MCF 10A (cell line): ENCODE data around the gene CLEC4G. TPM values are rescaled to one million over a fixed set of nuclear protein-coding genes. Genes with fewer than 3 reads are reported as not detected.

Source experiments
- BruUV-seq: library from RNA; stranded (reverse); fragments of 400-500 nt; replicated peaks from 2 replicates; lab custom pipeline; 2021; lab: Mats Ljungman, UMichigan
- CTCF ChIA-PET: fragments of 300-600 bp; sonication (Branson Sonifier 250); formaldehyde crosslinking; extraction: SDS; loops from one replicate; lab custom pipeline; 2021; ENCODE audit warnings: antibody characterized with exemption, inconsistent platforms; lab: Yijun Ruan, JAX
- POLR2A ChIA-PET: fragments of 300-600, 350-650 bp; sonication (Branson Sonifier 250); formaldehyde crosslinking; extraction: SDS; loops from one replicate; lab custom pipeline; 2020; ENCODE audit warnings: antibody characterized with exemption, inconsistent platforms; lab: Yijun Ruan, JAX
- DNase-seq: peaks from one replicate; pipeline ENCODE4 v3.0.0-alpha.2; 2018; ENCODE audit not compliant: unreplicated experiment
- H3K27ac Mint-ChIP-seq: one replicate; pipeline ENCODE4 v1.8.0; 2022; ENCODE audit warnings: mild to moderate bottlenecking, low read depth, mixed read lengths; ENCODE audit not compliant: unreplicated experiment
- H3K27me3 Mint-ChIP-seq: one replicate; pipeline ENCODE4 v1.8.0; 2022; ENCODE audit warnings: mixed read lengths; ENCODE audit not compliant: insufficient read depth, unreplicated experiment
- H3K36me3 Mint-ChIP-seq: one replicate; pipeline ENCODE4 v1.8.0; 2022; ENCODE audit warnings: mild to moderate bottlenecking, moderate library complexity, mixed read lengths; ENCODE audit not compliant: insufficient read depth, unreplicated experiment
- H3K4me1 Mint-ChIP-seq: one replicate; pipeline ENCODE4 v1.8.0; 2022; ENCODE audit warnings: mixed read lengths; ENCODE audit not compliant: insufficient read depth, unreplicated experiment
- H3K4me3 Mint-ChIP-seq: one replicate; pipeline ENCODE4 v1.8.0; 2022; ENCODE audit warnings: mild to moderate bottlenecking, moderate library complexity, mixed read lengths; ENCODE audit not compliant: unreplicated experiment
- H3K9me3 Mint-ChIP-seq: one replicate; pipeline ENCODE4 v1.8.0; 2022; ENCODE audit warnings: mixed read lengths; ENCODE audit not compliant: unreplicated experiment
- CTCF ChIP-seq: fragments of 200-600 bp; IDR thresholded peaks from one replicate; pipeline ENCODE4 v1.8.0; 2022; ENCODE audit warnings: antibody characterized with exemption, mild to moderate bottlenecking; ENCODE audit not compliant: unreplicated experiment
- intact Hi-C: fragments of 100-400 bp; cut with micrococcal nuclease; formaldehyde crosslinking; loops from 2 replicates; pipeline ENCODE4 v1.14.1; 2022
- total RNA-seq: library from RNA; stranded (reverse); gene quantifications from 2 replicates; pipeline ENCODE4 v1.2.3, GENCODE V29; 2022

Gene CLEC4G
- total RNA-seq, 1 experiment from 2014 or later, result not detected

GRCh38 chr19:7756258-7756657, 24.3 kb upstream of the CLEC4G start:
- BruUV-seq, result no TSS peak
- Mint-ChIP-seq H3K4me1 (peaks cover 3% of the 10 kb centered on the region), H3K27ac (no peak overlapping the region), H3K27me3 (no peaks in the 10 kb centered on the region), H3K9me3 (peaks cover 9% of the 10 kb centered on the region), H3K36me3 (no peaks in the 10 kb centered on the region), H3K4me3 (no peak overlapping the region)
- ChIA-PET CTCF (no interaction called here), POLR2A (no interaction called here)
- intact Hi-C loops, result no loop called here
- TF ChIP-seq CTCF, result no peak
- no peak for DNase-seq

- CTCF ChIA-PET, result interaction anchor here (0.7 kb wide), 1 partner anchor 9 kb away, joined by 4 read pairs; no protein-coding TSS in a partner anchor
- H3K4me3 Mint-ChIP-seq, result no peak overlapping the region
- peaks cover 7% of the 10 kb centered on the region for H3K9me3 Mint-ChIP-seq
- H3K27ac Mint-ChIP-seq, result no peak overlapping the region
- peaks cover 7% of the 10 kb centered on the region for H3K4me1 Mint-ChIP-seq
- TF ChIP-seq CTCF, result no peak
- DNase-seq, result peak; percentile 15
- POLR2A ChIA-PET, result no interaction called here
- H3K27me3 Mint-ChIP-seq, result peaks cover 17% of the 10 kb centered on the region
- H3K36me3 Mint-ChIP-seq, result no peaks in the 10 kb centered on the region
- intact Hi-C loops, result no loop called here
- BruUV-seq, result no TSS peak
Measured at GRCh38 chr19:7751157-7751783, 19.4 kb upstream of the CLEC4G start.

- peak; percentile 23 for DNase-seq
- Mint-ChIP-seq H3K9me3 (peaks cover 7% of the 10 kb centered on the region), H3K27ac (no peak overlapping the region), H3K36me3 (no peaks in the 10 kb centered on the region), H3K4me1 (peaks cover 7% of the 10 kb centered on the region), H3K4me3 (no peak overlapping the region), H3K27me3 (peaks cover 32% of the 10 kb centered on the region)
- intact Hi-C loops, result no loop called here
- ChIA-PET CTCF (interaction anchor here (0.7 to 1.2 kb wide), 2 partner anchors 21 to 110 kb away, joined by 3 to 5 read pairs; no protein-coding TSS in a partner anchor), POLR2A (no interaction called here)
- no TSS peak for BruUV-seq
- peak; percentile 12 for TF ChIP-seq CTCF
Measured at GRCh38 chr19:7748756-7749155, 16.8 kb upstream of the CLEC4G start.

GRCh38 chr19:7748171-7748570, 16.3 kb upstream of the CLEC4G start:
- intact Hi-C loops, result no loop called here
- no peak for DNase-seq
- no TSS peak for BruUV-seq
- no peak overlapping the region for H3K27ac Mint-ChIP-seq
- peaks cover 7% of the 10 kb centered on the region for H3K9me3 Mint-ChIP-seq
- CTCF ChIA-PET, result interaction anchor here (0.6 to 1.7 kb wide), 4 partner anchors 9 to 154 kb away, joined by 3 to 6 read pairs (median 4); no protein-coding TSS in a partner anchor
- peaks cover 38% of the 10 kb centered on the region for H3K27me3 Mint-ChIP-seq
- no peak for TF ChIP-seq CTCF
- POLR2A ChIA-PET, result no interaction called here
- H3K36me3 Mint-ChIP-seq, result no peaks in the 10 kb centered on the region
- no peak overlapping the region for H3K4me3 Mint-ChIP-seq
- peaks cover 7% of the 10 kb centered on the region for H3K4me1 Mint-ChIP-seq
